ENCODE data around the gene ADAM10. TPM values are rescaled to one million over a fixed set of nuclear protein-coding genes. Genes with fewer than 3 reads are reported as not detected.

The ADAM10 gene
- total RNA-seq, 1 donor from 2014 or later: 125 TPM

DNA sequence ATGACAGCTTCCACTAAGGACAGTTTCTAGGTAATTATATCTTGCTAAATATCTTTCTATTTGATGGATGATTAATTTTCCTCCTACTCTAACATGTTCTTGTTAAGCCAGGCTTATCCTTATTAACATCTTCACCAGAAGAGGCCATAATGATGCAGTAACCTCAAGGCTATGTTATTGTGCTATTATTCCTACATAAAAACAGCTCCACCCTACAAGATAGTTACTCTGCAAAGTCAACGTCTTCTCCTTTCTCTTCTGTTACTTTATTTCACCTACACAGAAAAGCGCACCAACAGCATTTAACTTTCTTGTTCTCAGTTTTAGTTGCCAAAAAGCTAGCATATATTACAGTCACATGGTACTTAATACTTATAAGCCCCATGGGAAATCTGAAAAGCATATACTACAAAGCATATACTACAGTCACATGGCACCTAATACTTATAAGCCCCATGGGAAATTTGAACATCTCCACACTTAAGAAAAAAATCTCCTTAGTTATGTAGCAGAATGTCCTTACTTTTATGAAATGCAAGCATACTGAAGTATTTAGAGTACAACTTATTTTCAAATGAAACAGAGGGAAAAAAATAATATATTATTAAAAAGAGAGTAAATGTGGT, 13.4 kb downstream of the ADAM10 start:
- no peak for DNase-seq (ENCODE audit: low read depth)

DNA sequence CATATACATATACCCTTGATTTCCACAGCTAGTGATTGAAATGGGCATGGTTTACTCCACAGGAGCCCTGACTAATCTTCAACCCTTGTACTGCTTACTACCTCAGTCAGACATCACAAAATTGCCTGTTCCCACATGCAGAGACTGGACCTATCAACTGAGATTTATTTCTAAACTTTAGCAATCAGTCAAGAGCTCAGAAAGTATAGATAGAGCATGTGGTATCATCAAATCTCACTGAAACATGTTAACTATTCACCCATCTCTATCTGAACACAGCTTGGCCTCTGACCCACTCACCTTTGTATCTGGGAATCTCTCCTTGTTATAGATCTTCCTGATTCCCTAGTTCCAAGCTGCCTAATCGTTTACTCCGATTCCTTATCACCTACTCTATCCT, 14.6 kb downstream of the ADAM10 start:
- Histone ChIP-seq H3K4me3 (ENCODE audit: low read depth, low read length) (no peak overlapping the region), H3K36me3 (ENCODE audit: control insufficient read depth, insufficient read depth, low read length) (no peaks in the 10 kb centered on the region), H3K27me3 (ENCODE audit: control insufficient read depth, insufficient read depth, low read length) (no peaks in the 10 kb centered on the region)
- TF ChIP-seq, protein P1, sequence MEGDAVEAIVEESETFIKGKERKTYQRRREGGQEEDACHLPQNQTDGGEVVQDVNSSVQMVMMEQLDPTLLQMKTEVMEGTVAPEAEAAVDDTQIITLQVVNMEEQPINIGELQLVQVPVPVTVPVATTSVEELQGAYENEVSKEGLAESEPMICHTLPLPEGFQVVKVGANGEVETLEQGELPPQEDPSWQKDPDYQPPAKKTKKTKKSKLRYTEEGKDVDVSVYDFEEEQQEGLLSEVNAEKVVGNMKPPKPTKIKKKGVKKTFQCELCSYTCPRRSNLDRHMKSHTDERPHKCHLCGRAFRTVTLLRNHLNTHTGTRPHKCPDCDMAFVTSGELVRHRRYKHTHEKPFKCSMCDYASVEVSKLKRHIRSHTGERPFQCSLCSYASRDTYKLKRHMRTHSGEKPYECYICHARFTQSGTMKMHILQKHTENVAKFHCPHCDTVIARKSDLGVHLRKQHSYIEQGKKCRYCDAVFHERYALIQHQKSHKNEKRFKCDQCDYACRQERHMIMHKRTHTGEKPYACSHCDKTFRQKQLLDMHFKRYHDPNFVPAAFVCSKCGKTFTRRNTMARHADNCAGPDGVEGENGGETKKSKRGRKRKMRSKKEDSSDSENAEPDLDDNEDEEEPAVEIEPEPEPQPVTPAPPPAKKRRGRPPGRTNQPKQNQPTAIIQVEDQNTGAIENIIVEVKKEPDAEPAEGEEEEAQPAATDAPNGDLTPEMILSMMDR (IDR thresholded peaks at IDR 0.05; ENCODE audit: insufficient read depth, low read length, poor library complexity, severe bottlenecking): no peak
- DNase-seq (ENCODE audit: low read depth): no peak

More for the DNA sequence above, 13.4 kb downstream of the ADAM10 start:
- Histone ChIP-seq H3K27me3 (ENCODE audit: control insufficient read depth, insufficient read depth, low read length) (no peaks in the 10 kb centered on the region), H3K4me3 (ENCODE audit: low read depth, low read length) (no peak overlapping the region), H3K36me3 (ENCODE audit: control insufficient read depth, insufficient read depth, low read length) (no peaks in the 10 kb centered on the region)
- TF ChIP-seq, protein P1 (IDR thresholded peaks at IDR 0.05; ENCODE audit: insufficient read depth, low read length, poor library complexity, severe bottlenecking): no peak

DNA sequence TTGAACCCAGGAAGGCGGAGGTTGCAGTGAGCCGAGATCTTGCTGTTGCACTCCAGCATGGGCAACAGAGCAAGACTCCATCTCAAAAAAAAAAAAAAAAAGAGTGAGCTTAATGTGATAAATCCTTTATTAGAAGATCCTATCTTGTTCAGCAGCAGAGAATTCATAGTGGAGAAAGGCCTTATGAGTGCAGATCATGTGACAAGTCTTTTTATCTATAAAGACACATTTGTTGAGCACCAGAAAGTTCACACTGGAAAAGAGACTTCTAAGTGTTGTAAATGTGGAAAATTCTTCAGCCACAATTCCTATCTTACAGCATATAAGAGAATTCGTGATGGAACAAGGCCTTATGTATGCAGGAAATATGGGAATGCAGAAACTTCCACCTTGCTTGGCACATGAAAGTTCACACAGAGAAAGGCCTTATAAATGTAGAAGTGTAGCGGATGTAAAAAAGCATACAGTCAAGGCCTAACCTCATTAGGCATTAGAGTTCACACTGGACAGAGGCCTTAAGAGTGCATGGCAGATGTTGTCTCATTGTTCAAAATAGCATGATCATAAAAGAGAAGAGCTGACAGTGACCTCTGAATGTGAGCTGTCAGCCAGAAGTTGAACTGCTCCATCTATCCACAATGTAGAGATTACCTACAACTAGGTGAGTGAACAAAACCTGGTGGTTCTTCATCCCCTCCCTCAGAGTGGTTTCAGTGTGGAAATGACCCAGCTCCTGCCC, 16.7 kb downstream of the ADAM10 start:
- no peak overlapping the region for H3K4me3 ChIP-seq (ENCODE audit: low read depth, low read length)
- TF ChIP-seq, protein P1 (IDR thresholded peaks at IDR 0.05; ENCODE audit: insufficient read depth, low read length, poor library complexity, severe bottlenecking): no peak
- DNase-seq (ENCODE audit: low read depth): no peak
- no peaks in the 10 kb centered on the region for H3K27me3 ChIP-seq (ENCODE audit: control insufficient read depth, insufficient read depth, low read length)
- no peaks in the 10 kb centered on the region for H3K36me3 ChIP-seq (ENCODE audit: control insufficient read depth, insufficient read depth, low read length)

DNA sequence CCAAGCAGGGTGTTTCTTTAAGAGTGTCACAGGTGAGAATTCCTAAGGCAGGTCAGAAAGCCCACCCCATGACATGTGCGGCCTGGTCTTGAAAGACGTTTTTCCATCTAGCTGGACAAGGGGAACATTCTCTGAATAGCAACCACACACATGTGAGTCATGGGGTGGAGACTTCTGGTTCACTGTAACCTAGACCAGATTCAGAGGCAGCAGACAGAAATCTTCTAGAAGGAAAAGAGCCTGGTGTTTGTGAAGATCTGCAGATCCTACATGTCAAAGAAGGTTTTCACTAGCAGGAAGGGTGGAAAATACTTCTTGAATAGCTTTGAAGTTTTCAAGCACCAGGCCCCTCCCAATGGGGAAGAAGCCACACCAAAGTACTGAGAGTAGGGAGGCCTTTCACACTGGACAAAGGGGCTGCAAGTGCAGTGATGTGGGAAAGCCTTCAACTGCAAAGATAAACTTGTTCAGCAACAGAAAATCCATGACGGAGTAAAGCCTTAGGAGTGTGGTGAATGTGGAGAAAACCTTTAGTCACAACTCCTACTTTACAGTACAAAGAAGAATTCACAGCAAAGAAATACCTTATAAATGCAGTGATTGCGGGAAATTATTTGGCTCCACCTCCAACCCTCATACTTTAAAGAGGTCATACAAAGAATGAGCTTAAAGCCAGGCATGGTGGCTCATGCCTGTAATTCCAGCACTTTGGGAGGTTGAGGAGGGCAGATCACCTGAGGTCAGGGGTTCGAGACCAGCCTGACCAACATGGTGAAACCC, 17.6 kb downstream of the ADAM10 start:
- H3K4me3 ChIP-seq (ENCODE audit: low read depth, low read length): no peak overlapping the region
- no peaks in the 10 kb centered on the region for H3K27me3 ChIP-seq (ENCODE audit: control insufficient read depth, insufficient read depth, low read length)
- TF ChIP-seq, protein P1 (IDR thresholded peaks at IDR 0.05; ENCODE audit: insufficient read depth, low read length, poor library complexity, severe bottlenecking): no peak
- peak; percentile 65 for DNase-seq (ENCODE audit: low read depth)
- H3K36me3 ChIP-seq (ENCODE audit: control insufficient read depth, insufficient read depth, low read length): no peaks in the 10 kb centered on the region

DNA sequence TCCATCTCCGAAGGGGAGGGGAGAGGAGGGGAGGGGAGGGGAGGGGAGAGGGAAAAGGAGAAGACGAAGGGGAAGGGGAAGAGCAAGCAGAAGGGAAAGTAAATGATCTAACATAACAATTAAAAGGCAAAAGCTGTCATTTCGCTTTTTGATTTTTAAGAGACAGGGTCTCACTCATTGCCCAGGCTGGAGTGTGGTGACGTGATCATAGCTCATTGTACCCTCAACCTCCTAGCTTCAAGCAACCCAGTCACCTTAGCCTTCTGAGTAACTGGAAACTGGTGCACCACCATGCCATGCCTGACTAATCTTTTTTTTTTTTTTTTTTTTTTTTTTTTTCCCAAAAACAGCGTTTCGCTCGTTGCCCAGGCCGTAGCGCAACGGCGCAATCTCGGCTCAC, 22.6 kb downstream of the ADAM10 start:
- H3K36me3 ChIP-seq (ENCODE audit: control insufficient read depth, insufficient read depth, low read length): no peaks in the 10 kb centered on the region
- TF ChIP-seq, protein P1 (IDR thresholded peaks at IDR 0.05; ENCODE audit: insufficient read depth, low read length, poor library complexity, severe bottlenecking): no peak
- DNase-seq (ENCODE audit: low read depth): no peak
- H3K27me3 ChIP-seq (ENCODE audit: control insufficient read depth, insufficient read depth, low read length): no peaks in the 10 kb centered on the region
- no peak overlapping the region for H3K4me3 ChIP-seq (ENCODE audit: low read depth, low read length)
